H9 (cell line): ENCODE data around the gene BAZ2A. TPM values are rescaled to one million over a fixed set of nuclear protein-coding genes. Genes with fewer than 3 reads are reported as not detected.
"Not testable (repeated sequence)": the region's sequence is repeated elsewhere in the genome, so short reads cannot be mapped to it uniquely, and the experiment has no call there.

Experiments used
- DNase-seq: peaks from one replicate; pipeline ENCODE4 v3.0.0-alpha.2; 2017
- H2AFZ ChIP-seq: one replicate; pipeline ENCODE4 v1.6.1; 2013; ENCODE audit warnings: mild to moderate bottlenecking, low read length, control low read depth, moderate library complexity
- H2AK5ac ChIP-seq: 2 replicates; pipeline ENCODE4 v1.6.1; 2013; ENCODE audit warnings: low read length, control low read depth, mixed read lengths; ENCODE audit not compliant: insufficient read length
- H2BK120ac ChIP-seq: one replicate; pipeline ENCODE4 v1.6.1; 2013; ENCODE audit warnings: low read depth, mild to moderate bottlenecking, low read length, control low read depth, inconsistent platforms; ENCODE audit not compliant: poor library complexity, severe bottlenecking
- H2BK12ac ChIP-seq: 2 replicates; pipeline ENCODE4 v1.6.1; 2013; ENCODE audit warnings: low read length, control low read depth, mixed read lengths, low read depth; ENCODE audit not compliant: insufficient read length
- H2BK15ac ChIP-seq: 2 replicates; pipeline ENCODE4 v1.6.1; 2013; ENCODE audit warnings: low read depth, low read length, control low read depth
- H2BK20ac ChIP-seq: one replicate; pipeline ENCODE4 v1.6.1; 2013; ENCODE audit warnings: low read depth, mild to moderate bottlenecking, low read length, control low read depth, inconsistent platforms; ENCODE audit not compliant: poor library complexity, severe bottlenecking
- H2BK5ac ChIP-seq: 2 replicates; pipeline ENCODE4 v1.6.1; 2013; ENCODE audit warnings: low read length, control low read depth, mixed read lengths; ENCODE audit not compliant: insufficient read length
- H3K14ac ChIP-seq: 2 replicates; pipeline ENCODE4 v1.6.1; 2013; ENCODE audit warnings: low read length, control low read depth; ENCODE audit not compliant: insufficient read depth
- H3K18ac ChIP-seq: 2 replicates; pipeline ENCODE4 v1.6.1; 2013; ENCODE audit warnings: low read depth, mild to moderate bottlenecking, mixed read lengths, low read length, control low read depth; ENCODE audit not compliant: insufficient read length
- H3K23ac ChIP-seq: 2 replicates; pipeline ENCODE4 v1.6.1; 2013; ENCODE audit warnings: low read length, control low read depth, mixed read lengths, low read depth; ENCODE audit not compliant: insufficient read length
- H3K23me2 ChIP-seq: 2 replicates; pipeline ENCODE4 v1.6.1; 2013; ENCODE audit warnings: low read depth, mild to moderate bottlenecking, mixed read lengths, low read length, control low read depth; ENCODE audit not compliant: insufficient read length, poor library complexity, severe bottlenecking
- H3K27ac ChIP-seq: 2 replicates; pipeline ENCODE4 v1.5.1; 2013; ENCODE audit warnings: low read length, control low read depth, mixed read lengths, low read depth; ENCODE audit not compliant: insufficient read length
- H3K27me3 ChIP-seq: 2 replicates; pipeline ENCODE4 v1.6.1; 2013; ENCODE audit warnings: low read length, control low read depth, inconsistent platforms; ENCODE audit not compliant: insufficient read depth
- H3K4ac ChIP-seq: 2 replicates; pipeline ENCODE4 v1.6.1; 2013; ENCODE audit warnings: low read depth, mild to moderate bottlenecking, control low read depth, inconsistent platforms, low read length, moderate library complexity
- H3K4me1 ChIP-seq: 2 replicates; pipeline ENCODE4 v1.6.1; 2013; ENCODE audit warnings: low read length, control low read depth, inconsistent platforms; ENCODE audit not compliant: insufficient read depth
- H3K4me2 ChIP-seq: 2 replicates; pipeline ENCODE4 v1.6.1; 2013; ENCODE audit warnings: low read length, control low read depth, mixed read lengths; ENCODE audit not compliant: insufficient read length, insufficient read depth
- H3K56ac ChIP-seq: 2 replicates; pipeline ENCODE4 v1.6.1; 2013; ENCODE audit warnings: low read depth, mild to moderate bottlenecking, mixed read lengths, low read length, control low read depth; ENCODE audit not compliant: insufficient read length
- H3K79me1 ChIP-seq: 2 replicates; pipeline ENCODE4 v1.6.1; 2013; ENCODE audit warnings: low read depth, mild to moderate bottlenecking, moderate library complexity, low read length, control low read depth, inconsistent platforms; ENCODE audit not compliant: insufficient read depth, poor library complexity, severe bottlenecking
- H3K79me2 ChIP-seq: 2 replicates; pipeline ENCODE4 v1.6.1; 2013; ENCODE audit warnings: low read length, control low read depth, inconsistent platforms; ENCODE audit not compliant: insufficient read depth
- H3K9ac ChIP-seq: 2 replicates; pipeline ENCODE4 v1.6.1; 2013; ENCODE audit warnings: low read length, control low read depth, mixed read lengths; ENCODE audit not compliant: insufficient read length; ENCODE audit errors: extremely low read depth
- H3K9me3 ChIP-seq: one replicate; pipeline ENCODE4 v1.6.1; 2013; ENCODE audit warnings: low read depth, low read length, inconsistent platforms; ENCODE audit not compliant: control insufficient read depth
- H3T11ph ChIP-seq: one replicate; pipeline ENCODE4 v1.6.1; 2013; ENCODE audit warnings: mild to moderate bottlenecking, low read length, control low read depth, inconsistent platforms
- H4K20me1 ChIP-seq: one replicate; pipeline ENCODE4 v1.6.1; 2013; ENCODE audit not compliant: control insufficient read depth, insufficient read length, insufficient read depth
- H4K5ac ChIP-seq: 2 replicates; pipeline ENCODE4 v1.6.1; 2013; ENCODE audit warnings: low read depth, mild to moderate bottlenecking, mixed read lengths, low read length, control low read depth; ENCODE audit not compliant: insufficient read length
- H4K8ac ChIP-seq: replicated peaks from 2 replicates; pipeline ENCODE4 v1.6.1; 2013; ENCODE audit warnings: low read length, control low read depth, mixed read lengths, low read depth; ENCODE audit not compliant: insufficient read length
- H4K91ac ChIP-seq: 2 replicates; pipeline ENCODE4 v1.6.1; 2013; ENCODE audit warnings: low read depth, mild to moderate bottlenecking, moderate library complexity, mixed read lengths, low read length, control low read depth; ENCODE audit not compliant: insufficient read length
- H3K27ac Mint-ChIP-seq, 3 experiments: 2 replicates in 2 of 3; 3 replicates in 1 of 3; pipeline ENCODE4 v1.8.0; 2020 to 2021; ENCODE audit warnings: mixed read lengths in 3 of 3, mild to moderate bottlenecking in 1 of 3, moderate library complexity in 1 of 3
- H3K27me3 Mint-ChIP-seq: 2 replicates; pipeline ENCODE4 v1.8.0; 2021; ENCODE audit warnings: low read depth, mild to moderate bottlenecking, moderate library complexity, mixed read lengths
- H3K36me3 Mint-ChIP-seq, 3 experiments: 2 replicates in 2 of 3; 3 replicates in 1 of 3; pipeline ENCODE4 v1.8.0; 2020 to 2021; ENCODE audit warnings: low read depth in 3 of 3, mixed read lengths in 3 of 3; ENCODE audit not compliant: insufficient read depth in 1 of 3
- H3K4me1 Mint-ChIP-seq, 2 experiments: 2 replicates each; pipeline ENCODE4 v1.8.0; 2020; ENCODE audit warnings: mixed read lengths in 2 of 2
- H3K4me3 Mint-ChIP-seq, 2 experiments: 2 replicates in 1 of 2; 3 replicates in 1 of 2; pipeline ENCODE4 v1.8.0; 2020 to 2021; ENCODE audit warnings: mild to moderate bottlenecking in 2 of 2, mixed read lengths in 2 of 2, moderate library complexity in 1 of 2
- H3K9me3 Mint-ChIP-seq, 2 experiments: 2 replicates in 1 of 2; 3 replicates in 1 of 2; pipeline ENCODE4 v1.8.0; 2020; ENCODE audit warnings: mild to moderate bottlenecking in 2 of 2, mixed read lengths in 2 of 2, moderate library complexity in 1 of 2
- WGBS: extraction: QIAGEN DNeasy Blood & Tissue Kit; methylation state at CpG from one replicate; pipeline ENCODE4 v1.1.7; 2013; ENCODE audit warnings: missing lambda C conversion rate, low lambda C conversion rate, mixed read lengths; ENCODE audit not compliant: insufficient read length; ENCODE audit errors: extremely low coverage; 5-methylcytosine and 5-hydroxymethylcytosine counted together
- total RNA-seq: library from RNA; stranded (reverse); gene quantifications from 2 replicates; pipeline ENCODE4 v1.2.1, GENCODE V29; 2021
- TF ChIP-seq, protein P1 (sequence below): fragments of 200-600 bp; sonication (generic); conservative IDR thresholded peaks from 3 replicates; pipeline ENCODE4 v1.8.0; 2021; ENCODE audit warnings: antibody characterized with exemption, mild to moderate bottlenecking

The BAZ2A gene
- total RNA-seq, 1 experiment from 2014 or later, result 108 TPM

DNA sequence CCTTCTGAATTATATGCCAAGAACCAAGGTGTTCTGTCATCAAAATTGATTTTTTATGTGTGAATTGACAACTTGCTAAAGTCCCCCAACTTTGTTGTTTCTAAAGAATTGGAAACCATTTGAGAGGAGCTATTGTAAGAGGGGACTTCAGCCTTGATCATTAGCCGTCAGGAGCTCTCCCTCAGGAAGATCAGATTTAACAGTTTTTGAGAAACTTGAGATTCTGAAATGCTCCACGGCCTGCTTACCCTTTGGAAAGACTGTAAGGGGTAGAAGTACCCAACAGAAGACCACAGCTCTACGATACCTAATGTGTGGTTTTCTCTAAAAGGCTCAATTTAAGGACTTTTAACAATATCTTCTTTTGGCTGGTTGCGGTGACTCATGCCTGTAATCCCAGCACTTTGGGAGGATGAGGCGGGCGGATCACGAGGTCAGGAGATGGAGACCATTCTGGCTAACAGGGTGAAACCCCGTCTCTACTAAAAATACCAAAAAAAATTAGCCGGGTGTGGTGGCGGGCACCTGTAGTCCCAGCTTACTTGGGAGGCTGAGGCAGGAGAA, 51.1 kb downstream of the BAZ2A start:
- Histone ChIP-seq H3K23me2 (no peaks in the 10 kb centered on the region), H3K4ac (no peak overlapping the region), H3K18ac (no peak overlapping the region), H3K14ac (no peak overlapping the region), H4K8ac (no peak overlapping the region), H3K56ac (no peak overlapping the region), H2BK12ac (no peak overlapping the region), H3K4me1 (no peaks in the 10 kb centered on the region), H3T11ph (no peak overlapping the region), H2BK5ac (no peak overlapping the region), H4K91ac (no peak overlapping the region), H3K9ac (no peak overlapping the region), H3K79me1 (no peaks in the 10 kb centered on the region), H4K5ac (no peak overlapping the region), H3K4me2 (no peak overlapping the region), H3K27me3 (no peaks in the 10 kb centered on the region), H3K9me3 (no peaks in the 10 kb centered on the region), H2BK20ac (no peak overlapping the region), H2BK15ac (no peak overlapping the region), H4K20me1 (no peaks in the 10 kb centered on the region), H3K27ac (no peak overlapping the region), H2AK5ac (no peak overlapping the region), H3K79me2 (no peaks in the 10 kb centered on the region), H3K23ac (no peak overlapping the region), H2AFZ (no peak overlapping the region), H2BK120ac (no peak overlapping the region)
- no peaks in the 10 kb centered on the region for H3K27me3 Mint-ChIP-seq
- TF ChIP-seq, protein P1, sequence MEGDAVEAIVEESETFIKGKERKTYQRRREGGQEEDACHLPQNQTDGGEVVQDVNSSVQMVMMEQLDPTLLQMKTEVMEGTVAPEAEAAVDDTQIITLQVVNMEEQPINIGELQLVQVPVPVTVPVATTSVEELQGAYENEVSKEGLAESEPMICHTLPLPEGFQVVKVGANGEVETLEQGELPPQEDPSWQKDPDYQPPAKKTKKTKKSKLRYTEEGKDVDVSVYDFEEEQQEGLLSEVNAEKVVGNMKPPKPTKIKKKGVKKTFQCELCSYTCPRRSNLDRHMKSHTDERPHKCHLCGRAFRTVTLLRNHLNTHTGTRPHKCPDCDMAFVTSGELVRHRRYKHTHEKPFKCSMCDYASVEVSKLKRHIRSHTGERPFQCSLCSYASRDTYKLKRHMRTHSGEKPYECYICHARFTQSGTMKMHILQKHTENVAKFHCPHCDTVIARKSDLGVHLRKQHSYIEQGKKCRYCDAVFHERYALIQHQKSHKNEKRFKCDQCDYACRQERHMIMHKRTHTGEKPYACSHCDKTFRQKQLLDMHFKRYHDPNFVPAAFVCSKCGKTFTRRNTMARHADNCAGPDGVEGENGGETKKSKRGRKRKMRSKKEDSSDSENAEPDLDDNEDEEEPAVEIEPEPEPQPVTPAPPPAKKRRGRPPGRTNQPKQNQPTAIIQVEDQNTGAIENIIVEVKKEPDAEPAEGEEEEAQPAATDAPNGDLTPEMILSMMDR, result no peak
- peaks cover 5 to 8% of the 10 kb centered on the region in 2 experiments; a peak in 3 of 4 replicates for H3K4me1 Mint-ChIP-seq
- no peak for DNase-seq
- H3K4me3 Mint-ChIP-seq, result no peak overlapping the region
- no CpG with 5 or more reads among the region's 10 CpGs for WGBS
- no peaks in the 10 kb centered on the region for H3K9me3 Mint-ChIP-seq
- H3K36me3 Mint-ChIP-seq, result no peaks in the 10 kb centered on the region
- no peak overlapping the region for H3K27ac Mint-ChIP-seq

DNA sequence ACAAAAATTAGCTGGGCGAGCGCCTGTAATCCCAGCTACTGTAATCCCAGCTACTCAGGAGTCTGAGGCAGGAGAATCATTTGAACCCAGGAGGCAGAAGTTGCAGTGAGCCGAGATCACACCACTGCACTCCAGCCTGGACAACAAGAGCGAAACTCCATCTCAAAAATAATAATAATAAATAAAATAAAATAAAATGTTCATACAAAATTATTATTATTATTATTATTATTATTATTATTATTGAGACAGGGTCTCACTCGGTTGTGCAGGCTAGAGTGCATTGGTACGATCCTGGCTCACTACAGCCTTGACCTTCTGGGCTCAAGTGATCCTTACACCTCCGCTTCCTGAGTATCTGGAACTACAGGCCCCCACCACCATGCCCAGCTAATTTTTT, 52.9 kb downstream of the BAZ2A start:
- H3K9ac ChIP-seq, H3K4me1 ChIP-seq, H4K91ac ChIP-seq, H3K18ac ChIP-seq, H3K79me2 ChIP-seq, H3K23ac ChIP-seq, H3K4me2 ChIP-seq, H2BK5ac ChIP-seq, H3K79me1 ChIP-seq, H3K9me3 Mint-ChIP-seq, DNase-seq, H3K4ac ChIP-seq, H3T11ph ChIP-seq, H3K27me3 Mint-ChIP-seq, H2BK12ac ChIP-seq, H3K36me3 Mint-ChIP-seq, H4K20me1 ChIP-seq, H4K8ac ChIP-seq, H3K56ac ChIP-seq, H2BK15ac ChIP-seq, H3K4me3 Mint-ChIP-seq, H3K4me1 Mint-ChIP-seq, H4K5ac ChIP-seq, H2BK120ac ChIP-seq, H3K27ac Mint-ChIP-seq, H3K14ac ChIP-seq, H3K23me2 ChIP-seq, H3K27me3 ChIP-seq, H2BK20ac ChIP-seq, H2AK5ac ChIP-seq, H3K9me3 ChIP-seq, H3K27ac ChIP-seq, H2AFZ ChIP-seq: not testable (repeated sequence)
- WGBS, result no CpG with 5 or more reads among the region's 7 CpGs
